Esophagus (tissue), 2 donors: ENCODE measurements around the gene SCN5A. TPM values are rescaled to one million over a fixed set of nuclear protein-coding genes. Genes with fewer than 3 reads are reported as not detected.
A peak's percentile ranks its signal among the peaks of the same experiment; 100 is the strongest.

ENCODE experiments used
- H3K27ac ChIP-seq, 2 donors: one replicate each; pipeline ENCODE4 v1.5.1; 2013; ENCODE audit warnings: low read depth in 2 of 2, mild to moderate bottlenecking in 2 of 2, inconsistent platforms in 1 of 2, low read length in 1 of 2, moderate library complexity in 1 of 2
- H3K27me3 ChIP-seq, 2 donors: one replicate each; pipeline ENCODE4 v1.6.1; 2013; ENCODE audit warnings: low read length in 2 of 2, control low read depth in 1 of 2, mild to moderate bottlenecking in 1 of 2; ENCODE audit not compliant: insufficient read depth in 2 of 2, control insufficient read depth in 1 of 2
- H3K36me3 ChIP-seq, 2 donors: one replicate each; pipeline ENCODE4 v1.6.1; 2013; ENCODE audit warnings: low read length in 1 of 2; ENCODE audit not compliant: control insufficient read depth in 2 of 2, insufficient read depth in 2 of 2
- H3K4me1 ChIP-seq, 2 donors: one replicate each; pipeline ENCODE4 v1.6.1; 2013; ENCODE audit warnings: low read length in 1 of 2; ENCODE audit not compliant: control insufficient read depth in 2 of 2, insufficient read depth in 2 of 2
- H3K4me3 ChIP-seq, 2 donors: one replicate each; pipeline ENCODE4 v1.5.1; 2013; ENCODE audit warnings: low read length in 2 of 2, mild to moderate bottlenecking in 2 of 2, low read depth in 1 of 2, moderate library complexity in 1 of 2
- H3K9me3 ChIP-seq, 2 donors: one replicate each; pipeline ENCODE4 v1.6.1; 2013; ENCODE audit warnings: mild to moderate bottlenecking in 2 of 2, low read depth in 1 of 2, low read length in 1 of 2, moderate library complexity in 1 of 2; ENCODE audit not compliant: control insufficient read depth in 2 of 2, insufficient read depth in 1 of 2
- WGBS, 2 donors: extraction: QIAGEN DNeasy Blood & Tissue Kit; methylation state at CpG; one replicate each; pipeline ENCODE4 v1.1.7; 2013; 5-methylcytosine and 5-hydroxymethylcytosine counted together
- polyA plus RNA-seq, 2 donors: library from polyadenylated mRNA; stranded (reverse); fragments of 200-250 nt; gene quantifications; one replicate each; pipeline ENCODE4 v1.2.3, GENCODE V29; 2013
- donor health status: healthy with polysubstance abuse.
- donor health status: Bipolar disorder and iron deficiency.

SCN5A gene
- polyA plus RNA-seq, 2 donors: 0.02 to 0.05 TPM

DNA sequence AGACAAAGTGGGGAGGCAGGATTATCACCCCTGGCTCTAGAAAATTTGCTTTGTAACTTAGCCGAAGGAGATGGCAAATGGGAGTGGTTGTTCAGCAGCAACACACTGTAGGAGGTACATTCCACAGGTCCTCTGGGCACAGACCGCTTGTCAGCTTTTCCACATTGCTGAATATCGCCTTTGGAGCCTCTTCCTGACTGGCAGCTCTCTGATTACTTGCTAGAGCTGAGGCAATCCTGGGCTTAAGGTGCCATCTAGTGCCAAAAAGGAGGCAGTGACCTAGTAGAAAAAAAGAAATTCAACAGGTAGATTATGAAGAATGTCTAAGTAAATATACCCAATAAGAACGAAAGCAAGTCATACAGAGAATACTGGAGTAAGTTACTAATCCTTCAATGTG, 13.1 kb upstream of the SCN5A start:
- Histone ChIP-seq H3K4me1 (no peaks in the 10 kb centered on the region), H3K9me3 (peaks cover 0 to 3% of the 10 kb centered on the region in 2 donors), H3K27ac (no peak overlapping the region), H3K27me3 (no peaks in the 10 kb centered on the region), H3K4me3 (no peak overlapping the region), H3K36me3 (no peaks in the 10 kb centered on the region)
- 35 to 43% methylated on average over 4 of the region's 4 CpGs for WGBS, 2 donors

GRCh38 chr3:38658841-38659240, 9.4 kb upstream of the SCN5A start:
- no peak overlapping the region for H3K27ac ChIP-seq
- no peaks in the 10 kb centered on the region for H3K4me1 ChIP-seq
- H3K9me3 ChIP-seq: peaks cover 0 to 3% of the 10 kb centered on the region in 2 donors
- WGBS, 2 donors: 16 to 21% methylated on average over 9 of the region's 9 CpGs
- H3K27me3 ChIP-seq: peaks cover 0 to 5% of the 10 kb centered on the region in 2 donors
- H3K36me3 ChIP-seq: no peaks in the 10 kb centered on the region
- H3K4me3 ChIP-seq: no peak overlapping the region

DNA sequence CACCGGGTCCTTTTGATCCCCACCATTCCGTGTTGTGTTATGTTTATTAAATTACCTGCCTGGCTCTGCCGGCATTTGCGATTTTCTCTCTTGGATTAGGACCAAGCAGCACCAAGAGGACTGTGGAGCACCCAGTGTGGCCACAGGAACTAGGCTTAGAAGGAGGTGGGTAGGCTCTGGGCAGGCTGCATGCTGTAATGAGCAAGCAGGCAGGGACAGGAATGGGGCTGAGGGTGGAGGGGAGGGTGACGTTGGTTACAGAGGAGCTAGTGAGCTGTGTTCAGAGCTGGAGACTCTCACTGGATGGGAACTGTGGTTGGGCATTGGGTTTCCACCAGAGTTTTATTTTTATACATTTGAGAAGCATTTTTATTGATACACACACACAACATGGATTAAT, 7.9 kb upstream of the SCN5A start:
- Histone ChIP-seq H3K4me3 (no peak overlapping the region), H3K27me3 (peaks cover 0 to 5% of the 10 kb centered on the region in 2 donors), H3K9me3 (peaks cover 0 to 3% of the 10 kb centered on the region in 2 donors), H3K36me3 (no peaks in the 10 kb centered on the region), H3K4me1 (no peaks in the 10 kb centered on the region), H3K27ac (no peak overlapping the region)
- WGBS, 2 donors: 50 to 54% methylated on average over 5 of the region's 5 CpGs

DNA sequence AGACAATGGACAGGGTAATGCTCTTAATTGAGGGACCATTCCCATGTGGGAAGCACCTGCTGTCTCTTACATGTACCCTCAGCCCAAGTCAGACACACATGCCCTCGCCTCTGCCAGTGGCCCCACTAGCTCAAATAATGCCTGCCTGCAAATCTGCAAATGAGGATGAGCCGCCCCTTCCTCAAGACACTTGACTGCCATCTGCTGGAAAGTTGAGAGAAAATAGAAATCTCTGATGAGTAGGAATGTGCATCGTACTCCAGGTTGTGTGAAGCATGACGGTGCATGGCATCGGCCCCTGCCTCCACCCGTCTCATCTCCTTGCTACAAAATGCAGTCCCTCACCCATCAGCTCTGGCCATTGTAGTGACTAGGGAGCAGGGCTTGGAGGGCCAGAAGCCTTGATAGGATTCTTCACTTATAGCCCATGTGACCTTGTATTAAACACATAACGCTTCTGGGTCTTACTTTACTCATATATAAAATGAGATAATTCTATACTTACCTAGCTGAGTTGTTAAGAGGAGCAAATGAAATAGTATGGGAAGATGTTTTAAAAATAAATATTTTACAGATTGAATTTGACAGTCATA, 6.3 kb upstream of the SCN5A start:
- H3K4me1 ChIP-seq: no peaks in the 10 kb centered on the region
- no peak overlapping the region for H3K27ac ChIP-seq
- H3K4me3 ChIP-seq: no peak overlapping the region
- WGBS, 2 donors: 13 to 14% methylated on average over 7 of the region's 7 CpGs
- no peaks in the 10 kb centered on the region for H3K36me3 ChIP-seq
- H3K27me3 ChIP-seq: peaks cover 0 to 5% of the 10 kb centered on the region in 2 donors
- no peaks in the 10 kb centered on the region for H3K9me3 ChIP-seq

DNA sequence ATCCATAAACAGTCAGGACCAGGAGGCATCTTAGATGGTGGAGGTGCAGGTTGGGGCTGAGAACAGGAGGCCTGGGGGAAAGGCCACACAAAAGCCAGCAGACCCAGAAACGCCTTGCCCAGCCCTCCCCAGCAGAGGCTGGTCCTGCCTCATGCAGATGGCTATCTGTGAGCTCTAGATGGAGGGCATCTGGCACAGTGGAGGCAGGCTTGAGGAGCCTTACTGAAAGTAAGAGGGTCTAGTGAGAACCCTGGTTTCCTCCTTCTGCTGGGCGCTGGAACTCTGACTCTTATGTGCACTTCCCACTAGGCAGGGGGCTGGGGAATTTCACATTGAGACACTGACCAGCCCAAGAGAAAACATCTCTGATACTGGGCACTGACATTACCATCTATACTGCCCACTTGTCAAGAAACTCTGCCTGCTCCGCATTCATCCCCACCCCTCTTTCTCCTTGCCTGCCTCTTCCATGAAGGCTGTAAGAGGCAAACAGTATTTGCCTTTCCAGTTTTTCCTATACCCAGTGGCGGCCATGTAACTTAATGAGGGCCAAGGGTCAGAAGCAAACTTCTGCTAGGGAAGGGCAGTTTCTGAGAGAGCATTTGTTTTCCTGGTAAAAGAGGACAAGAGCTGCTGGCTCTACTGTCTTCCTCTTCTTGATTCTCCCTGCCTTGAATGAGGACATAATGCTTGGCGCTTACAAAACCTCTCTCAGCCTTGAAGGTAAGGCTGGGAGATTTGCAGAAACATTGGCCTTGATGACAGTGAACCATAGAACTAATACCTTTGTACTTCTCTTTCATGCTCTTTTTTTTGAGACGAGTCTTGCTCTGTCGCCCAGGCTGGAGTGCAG, 4.4 kb upstream of the SCN5A start:
- peaks cover 0 to 14% of the 10 kb centered on the region in 2 donors for H3K27me3 ChIP-seq
- H3K9me3 ChIP-seq: no peaks in the 10 kb centered on the region
- H3K27ac ChIP-seq: no peak overlapping the region
- H3K36me3 ChIP-seq: no peaks in the 10 kb centered on the region
- 74 to 87% methylated on average over 7 of the region's 7 CpGs for WGBS, 2 donors
- H3K4me1 ChIP-seq: peaks cover 5 to 9% of the 10 kb centered on the region in 2 donors
- H3K4me3 ChIP-seq: no peak overlapping the region

DNA sequence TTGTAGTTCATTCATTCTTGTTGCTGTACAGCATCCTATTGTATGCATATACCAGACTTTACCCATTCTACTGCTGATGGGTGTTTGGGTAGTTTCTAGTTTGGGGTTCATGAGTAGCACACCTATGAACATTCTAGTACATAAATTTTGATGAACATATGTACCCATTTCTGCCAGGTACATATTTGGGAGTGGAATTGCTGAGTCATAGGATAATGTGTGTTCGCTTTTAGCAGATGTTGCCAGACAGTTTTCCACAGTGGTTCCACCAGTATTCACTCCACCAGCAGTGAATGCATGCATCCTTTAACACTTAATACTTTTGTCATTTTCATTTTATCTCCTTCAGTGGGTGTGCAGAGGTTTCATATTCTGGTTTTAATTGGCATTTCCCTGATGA, 3.4 kb upstream of the SCN5A start:
- Histone ChIP-seq H3K9me3 (no peaks in the 10 kb centered on the region), H3K36me3 (no peaks in the 10 kb centered on the region), H3K27ac (no peak overlapping the region), H3K27me3 (peaks cover 0 to 17% of the 10 kb centered on the region in 2 donors), H3K4me3 (no peak overlapping the region), H3K4me1 (peaks cover 5 to 12% of the 10 kb centered on the region in 2 donors)
- 70 to 89% methylated on average over 1 of the region's 1 CpG for WGBS, 2 donors

GRCh38 chr3:38651153-38651789, 1.8 kb upstream of the SCN5A start:
- Histone ChIP-seq H3K4me1 (peaks cover 5 to 12% of the 10 kb centered on the region in 2 donors), H3K9me3 (no peaks in the 10 kb centered on the region), H3K27me3 (peaks cover 0 to 14% of the 10 kb centered on the region in 2 donors), H3K27ac (no peak overlapping the region), H3K4me3 (no peak overlapping the region), H3K36me3 (no peaks in the 10 kb centered on the region)
- WGBS, 2 donors: 12 to 15% methylated on average over 19 of the region's 19 CpGs

GRCh38 chr3:38650248-38650951, 913 bp upstream of the SCN5A start:
- Histone ChIP-seq H3K4me3 (peak overlapping the region in 1 of 2 donors; percentile 11), H3K27ac (no peak overlapping the region), H3K36me3 (no peaks in the 10 kb centered on the region), H3K9me3 (no peaks in the 10 kb centered on the region), H3K27me3 (peaks cover 0 to 14% of the 10 kb centered on the region in 2 donors), H3K4me1 (peaks cover 5 to 12% of the 10 kb centered on the region in 2 donors)
- WGBS, 2 donors: 72 to 76% methylated on average over 14 of the region's 14 CpGs
